ENCODE data around the gene CLEC1B.

DNA sequence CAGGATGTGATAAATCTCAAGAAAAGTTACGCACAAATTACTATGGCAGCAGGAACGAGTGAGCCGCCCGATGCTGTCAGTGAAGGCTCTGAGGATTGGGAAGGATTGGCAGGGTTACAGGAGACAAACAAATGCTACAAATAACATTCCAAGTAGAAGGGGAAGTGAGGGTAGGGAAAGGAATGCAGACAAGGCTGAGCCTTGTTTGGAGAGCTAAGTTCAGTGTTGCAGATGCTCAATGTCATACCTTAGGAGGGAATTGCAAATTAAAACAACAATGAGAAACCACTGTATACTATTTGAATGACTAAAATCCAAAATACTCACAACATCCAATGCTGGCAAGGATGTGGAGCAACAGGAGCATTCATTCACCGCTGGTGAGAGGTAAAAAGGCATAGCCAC lies 32.9 kb upstream of the CLEC1B start:
- TF ChIP-seq, protein P1, sequence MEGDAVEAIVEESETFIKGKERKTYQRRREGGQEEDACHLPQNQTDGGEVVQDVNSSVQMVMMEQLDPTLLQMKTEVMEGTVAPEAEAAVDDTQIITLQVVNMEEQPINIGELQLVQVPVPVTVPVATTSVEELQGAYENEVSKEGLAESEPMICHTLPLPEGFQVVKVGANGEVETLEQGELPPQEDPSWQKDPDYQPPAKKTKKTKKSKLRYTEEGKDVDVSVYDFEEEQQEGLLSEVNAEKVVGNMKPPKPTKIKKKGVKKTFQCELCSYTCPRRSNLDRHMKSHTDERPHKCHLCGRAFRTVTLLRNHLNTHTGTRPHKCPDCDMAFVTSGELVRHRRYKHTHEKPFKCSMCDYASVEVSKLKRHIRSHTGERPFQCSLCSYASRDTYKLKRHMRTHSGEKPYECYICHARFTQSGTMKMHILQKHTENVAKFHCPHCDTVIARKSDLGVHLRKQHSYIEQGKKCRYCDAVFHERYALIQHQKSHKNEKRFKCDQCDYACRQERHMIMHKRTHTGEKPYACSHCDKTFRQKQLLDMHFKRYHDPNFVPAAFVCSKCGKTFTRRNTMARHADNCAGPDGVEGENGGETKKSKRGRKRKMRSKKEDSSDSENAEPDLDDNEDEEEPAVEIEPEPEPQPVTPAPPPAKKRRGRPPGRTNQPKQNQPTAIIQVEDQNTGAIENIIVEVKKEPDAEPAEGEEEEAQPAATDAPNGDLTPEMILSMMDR (IDR thresholded peaks at IDR 0.05; ENCODE audit: extremely low read depth in 1 of 2, insufficient read depth in 1 of 2, low read depth in 1 of 2, low read length in 2 of 2): no peak
- TF ChIP-seq POLR2AphosphoS5 (IDR thresholded peaks at IDR 0.05; ENCODE audit: insufficient read depth, low read depth, low read length) (peak; percentile 61), EZH2 (IDR thresholded peaks at IDR 0.05; ENCODE audit: borderline replicate concordance, low read depth, low read length, severe bottlenecking) (no peak), POLR2A (IDR thresholded peaks at IDR 0.05; ENCODE audit: low read depth, low read length) (no peak)
